Transverse colon (tissue), 3 donors: ENCODE data around the gene PHYHIPL.

Experiments used
- CTCF ChIP-seq, 5 experiments: fragments of 200-600 bp in 3 of 5; fragments of 450-650 bp in 2 of 5; sonication (generic) in 3 of 5; IDR thresholded peaks; 1 replicate in 2 of 5; 2 replicates in 3 of 5; pipeline ENCODE4 v1.5.1; 2016 to 2017; ENCODE audit warnings: antibody characterized with exemption in 5 of 5, inconsistent platforms in 3 of 5, mild to moderate bottlenecking in 2 of 5, moderate library complexity in 1 of 5
- EP300 ChIP-seq: sonication (generic); formaldehyde crosslinking; IDR thresholded peaks from one replicate; pipeline ENCODE4 v1.6.1; 2017; ENCODE audit warnings: antibody characterized with exemption, low read depth
- POLR2A ChIP-seq: fragments of 450-650 bp; IDR thresholded peaks from one replicate; pipeline ENCODE4 v1.6.1; 2016; ENCODE audit warnings: antibody characterized with exemption, mild to moderate bottlenecking, moderate library complexity

- TF ChIP-seq CTCF (IDR thresholded peaks at IDR 0.05) (peak; percentile 45 to 62 (median 49)), POLR2A (no peak), EP300 (no peak)
These were observed 58.5 kb downstream of the PHYHIPL start for GRCh38 chr10:59234816-59235429.
